GM23338 (cell line): Measurements from ENCODE around the gene CDH18. TPM values are rescaled to one million over a fixed set of nuclear protein-coding genes. Genes with fewer than 3 reads are reported as not detected.

ENCODE experiments used
- ATAC-seq: fragments of 200-7000 bp; cut with Tn5 transposase; 3 replicates; pipeline ENCODE4 v1.9.1; 2020
- DNase-seq: peaks from one replicate; pipeline ENCODE4 v3.0.0-alpha.2; 2015; ENCODE audit warnings: low spot score
- H2AFZ ChIP-seq: fragments of 200-600 bp; sonication (generic); 2 replicates; pipeline ENCODE4 v1.8.0; 2016; ENCODE audit warnings: antibody characterized with exemption, mild to moderate bottlenecking, moderate library complexity
- H3F3A ChIP-seq: fragments of 200-600 bp; sonication (generic); replicated peaks from 2 replicates; pipeline ENCODE4 v1.8.0; 2017; ENCODE audit warnings: antibody characterized with exemption, mixed run types, low read depth
- H3K27ac ChIP-seq: fragments of 200-600 bp; sonication (generic); 2 replicates; pipeline ENCODE4 v1.6.1; 2016; ENCODE audit warnings: low read depth
- H3K27me3 ChIP-seq: fragments of 200-600 bp; sonication (generic); 2 replicates; pipeline ENCODE4 v1.8.0; 2016; ENCODE audit warnings: mild to moderate bottlenecking, mixed run types, moderate library complexity; ENCODE audit not compliant: insufficient read depth
- H3K36me3 ChIP-seq: fragments of 200-600 bp; sonication (generic); 2 replicates; pipeline ENCODE4 v1.8.0; 2016; ENCODE audit warnings: mild to moderate bottlenecking; ENCODE audit not compliant: insufficient read depth
- H3K4me1 ChIP-seq: fragments of 200-600 bp; sonication (generic); 2 replicates; pipeline ENCODE4 v1.8.0; 2016; ENCODE audit warnings: mild to moderate bottlenecking, moderate library complexity; ENCODE audit not compliant: insufficient read depth
- H3K4me2 ChIP-seq: fragments of 200-600 bp; sonication (generic); 2 replicates; pipeline ENCODE4 v1.7.1; 2017; ENCODE audit warnings: mixed run types
- H3K4me3 ChIP-seq: fragments of 200-600 bp; sonication (generic); 2 replicates; pipeline ENCODE4 v1.6.1; 2016; ENCODE audit warnings: mixed run types
- H3K79me2 ChIP-seq: fragments of 200-600 bp; sonication (generic); replicated peaks from 2 replicates; pipeline ENCODE4 v1.8.0; 2017; ENCODE audit warnings: mild to moderate bottlenecking; ENCODE audit not compliant: insufficient read depth
- H3K9me2 ChIP-seq: fragments of 200-600 bp; sonication (generic); 2 replicates; pipeline ENCODE4 v1.8.0; 2017; ENCODE audit not compliant: insufficient read depth
- H4K20me1 ChIP-seq: fragments of 200-600 bp; sonication (generic); replicated peaks from 2 replicates; pipeline ENCODE4 v1.8.0; 2017; ENCODE audit warnings: mild to moderate bottlenecking; ENCODE audit not compliant: insufficient read depth
- H3K27ac Mint-ChIP-seq: 2 replicates; pipeline ENCODE4 v1.8.0; 2020; ENCODE audit warnings: inconsistent platforms, mild to moderate bottlenecking, moderate library complexity, mixed read lengths
- H3K27me3 Mint-ChIP-seq: 3 replicates; pipeline ENCODE4 v1.8.0; 2022; ENCODE audit warnings: low read depth, mild to moderate bottlenecking, moderate library complexity, mixed read lengths, inconsistent platforms; ENCODE audit not compliant: insufficient read depth, poor library complexity
- H3K36me3 Mint-ChIP-seq: 3 replicates; pipeline ENCODE4 v1.8.0; 2021; ENCODE audit warnings: low read depth, mild to moderate bottlenecking, inconsistent platforms, moderate library complexity, mixed read lengths
- H3K4me1 Mint-ChIP-seq: 3 replicates; pipeline ENCODE4 v1.8.0; 2020; ENCODE audit warnings: mild to moderate bottlenecking, inconsistent platforms, mixed read lengths
- H3K4me3 Mint-ChIP-seq: 3 replicates; pipeline ENCODE4 v1.8.0; 2021; ENCODE audit warnings: moderate library complexity, mild to moderate bottlenecking, inconsistent platforms, mixed read lengths
- H3K9me3 Mint-ChIP-seq: 3 replicates; pipeline ENCODE4 v1.8.0; 2020; ENCODE audit warnings: moderate library complexity, mild to moderate bottlenecking, inconsistent platforms, mixed read lengths
- CREB1 ChIP-seq: fragments of 250-450 bp; sonication (Bioruptor Pico); IDR thresholded peaks from 2 replicates; pipeline ENCODE4 v1.5.0; 2020; ENCODE audit warnings: low read depth, mild to moderate bottlenecking, moderate library complexity
- EZH2phosphoT487 ChIP-seq: fragments of 200-600 bp; sonication (generic); IDR thresholded peaks from one replicate; pipeline ENCODE4 v1.8.1; 2018; ENCODE audit warnings: antibody characterized with exemption; ENCODE audit not compliant: unreplicated experiment
- NANOG ChIP-seq: IDR thresholded peaks from 2 replicates; pipeline ENCODE4 v1.6.1; 2016; ENCODE audit warnings: antibody characterized with exemption, borderline replicate concordance
- ZNF331 ChIP-seq: fragments of 250-450 bp; sonication (Bioruptor Pico); IDR thresholded peaks from 2 replicates; pipeline ENCODE4 v1.5.0; 2020; ENCODE audit warnings: low read depth, mild to moderate bottlenecking, moderate library complexity
- polyA plus RNA-seq: library from polyadenylated mRNA; unstranded; fragments of >200 nt; fragmentation: Nextera tagmentation; extraction: Ambion mirVana; gene quantifications from 2 replicates; pipeline ENCODE4 v1.2.1, GENCODE V29; 2016
- total RNA-seq: library from RNA; depleted of rRNA; stranded (reverse); fragments of >200 nt; shearing (Covaris generic); gene quantifications from 2 replicates; pipeline ENCODE4 v1.2.3, GENCODE V29; 2014
- TF ChIP-seq, protein P1 (sequence below): fragments of 250-450 bp; sonication (Bioruptor Pico); IDR thresholded peaks from 2 replicates; pipeline ENCODE4 v1.5.0; 2020; ENCODE audit warnings: mild to moderate bottlenecking, moderate library complexity
- TF ChIP-seq, protein P2 (sequence below), 2 experiments: fragments of 200-600 bp in 1 of 2; sonication (generic) in 1 of 2; conservative IDR thresholded peaks; 2 replicates each; pipeline versions ENCODE4 v1.5.1 to v1.6.1; 2016 to 2017; ENCODE audit warnings: antibody characterized with exemption in 2 of 2, low read depth in 2 of 2, mild to moderate bottlenecking in 2 of 2, moderate library complexity in 1 of 2

Gene CDH18
- total and polyA plus RNA-seq, 2 experiments from 2014 or later: 1.3 TPM; not detected in 1

DNA sequence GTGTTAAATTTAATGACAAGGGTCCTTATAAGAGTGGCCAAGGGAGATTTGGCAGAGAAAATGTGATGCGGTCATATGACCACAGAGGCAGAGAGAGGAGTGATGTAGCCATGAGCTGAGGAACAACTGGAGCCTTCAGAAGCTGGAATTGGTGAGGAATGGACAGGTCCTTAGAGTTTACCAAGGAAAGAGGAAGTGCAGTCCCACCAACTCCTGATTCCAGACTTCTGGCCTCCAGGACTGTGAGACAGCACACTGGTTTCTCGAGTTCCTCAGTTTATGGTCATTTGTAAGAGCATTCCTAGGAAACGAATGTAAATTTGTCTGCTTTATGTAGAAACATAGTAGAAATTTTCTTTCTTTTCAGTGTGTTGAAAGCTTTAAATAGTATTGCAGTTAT is 410.1 kb downstream of the CDH18 start:
- DNase-seq (no peak), ATAC-seq (no peak)
- H4K20me1 ChIP-seq: no peaks in the 10 kb centered on the region
- no peak overlapping the region for H3K4me3 ChIP-seq
- no peaks in the 10 kb centered on the region for H3K36me3 ChIP-seq
- no peaks in the 10 kb centered on the region for H3K27me3 ChIP-seq
- Mint-ChIP-seq H3K4me1 (no peaks in the 10 kb centered on the region), H3K4me3 (no peak overlapping the region), H3K27ac (no peak overlapping the region), H3K27me3 (no peaks in the 10 kb centered on the region), H3K9me3 (no peaks in the 10 kb centered on the region; the same call in 2 of the 3 replicates), H3K36me3 (no peaks in the 10 kb centered on the region)
- no peaks in the 10 kb centered on the region for H3K4me1 ChIP-seq
- H3F3A ChIP-seq: no peaks in the 10 kb centered on the region
- H2AFZ ChIP-seq: no peak overlapping the region
- TF ChIP-seq NANOG: no peak
- no peak overlapping the region for H3K4me2 ChIP-seq
- no peaks in the 10 kb centered on the region for H3K79me2 ChIP-seq
- no peak overlapping the region for H3K27ac ChIP-seq
- no peaks in the 10 kb centered on the region for H3K9me2 ChIP-seq

DNA sequence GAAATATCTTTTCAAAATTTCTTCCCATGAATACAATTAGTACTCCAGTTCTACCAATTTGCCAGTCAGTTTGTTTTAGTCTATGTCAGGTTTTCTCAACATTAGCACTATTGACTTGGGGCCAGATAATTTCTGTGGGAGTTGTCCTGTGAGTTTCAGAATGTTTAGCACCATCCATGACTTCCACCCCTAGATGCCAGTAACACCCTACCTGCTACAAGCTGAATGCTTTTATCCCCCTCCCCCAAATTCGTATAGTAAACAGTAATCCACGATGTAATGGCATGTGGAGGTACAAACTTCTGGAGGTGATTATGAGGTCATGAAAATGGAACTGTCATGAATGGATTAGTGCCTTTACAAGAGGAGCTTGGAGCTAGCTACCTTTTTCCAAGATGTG is 420.0 kb downstream of the CDH18 start:
- DNase-seq: peak; percentile 15
- H3K27ac Mint-ChIP-seq: no peak overlapping the region
- H3K36me3 Mint-ChIP-seq: no peaks in the 10 kb centered on the region
- no peak overlapping the region for H3K4me3 Mint-ChIP-seq
- TF ChIP-seq CREB1 (CRISPR knock-in tag): no peak
- TF ChIP-seq EZH2phosphoT487: no peak
- TF ChIP-seq, protein P1, sequence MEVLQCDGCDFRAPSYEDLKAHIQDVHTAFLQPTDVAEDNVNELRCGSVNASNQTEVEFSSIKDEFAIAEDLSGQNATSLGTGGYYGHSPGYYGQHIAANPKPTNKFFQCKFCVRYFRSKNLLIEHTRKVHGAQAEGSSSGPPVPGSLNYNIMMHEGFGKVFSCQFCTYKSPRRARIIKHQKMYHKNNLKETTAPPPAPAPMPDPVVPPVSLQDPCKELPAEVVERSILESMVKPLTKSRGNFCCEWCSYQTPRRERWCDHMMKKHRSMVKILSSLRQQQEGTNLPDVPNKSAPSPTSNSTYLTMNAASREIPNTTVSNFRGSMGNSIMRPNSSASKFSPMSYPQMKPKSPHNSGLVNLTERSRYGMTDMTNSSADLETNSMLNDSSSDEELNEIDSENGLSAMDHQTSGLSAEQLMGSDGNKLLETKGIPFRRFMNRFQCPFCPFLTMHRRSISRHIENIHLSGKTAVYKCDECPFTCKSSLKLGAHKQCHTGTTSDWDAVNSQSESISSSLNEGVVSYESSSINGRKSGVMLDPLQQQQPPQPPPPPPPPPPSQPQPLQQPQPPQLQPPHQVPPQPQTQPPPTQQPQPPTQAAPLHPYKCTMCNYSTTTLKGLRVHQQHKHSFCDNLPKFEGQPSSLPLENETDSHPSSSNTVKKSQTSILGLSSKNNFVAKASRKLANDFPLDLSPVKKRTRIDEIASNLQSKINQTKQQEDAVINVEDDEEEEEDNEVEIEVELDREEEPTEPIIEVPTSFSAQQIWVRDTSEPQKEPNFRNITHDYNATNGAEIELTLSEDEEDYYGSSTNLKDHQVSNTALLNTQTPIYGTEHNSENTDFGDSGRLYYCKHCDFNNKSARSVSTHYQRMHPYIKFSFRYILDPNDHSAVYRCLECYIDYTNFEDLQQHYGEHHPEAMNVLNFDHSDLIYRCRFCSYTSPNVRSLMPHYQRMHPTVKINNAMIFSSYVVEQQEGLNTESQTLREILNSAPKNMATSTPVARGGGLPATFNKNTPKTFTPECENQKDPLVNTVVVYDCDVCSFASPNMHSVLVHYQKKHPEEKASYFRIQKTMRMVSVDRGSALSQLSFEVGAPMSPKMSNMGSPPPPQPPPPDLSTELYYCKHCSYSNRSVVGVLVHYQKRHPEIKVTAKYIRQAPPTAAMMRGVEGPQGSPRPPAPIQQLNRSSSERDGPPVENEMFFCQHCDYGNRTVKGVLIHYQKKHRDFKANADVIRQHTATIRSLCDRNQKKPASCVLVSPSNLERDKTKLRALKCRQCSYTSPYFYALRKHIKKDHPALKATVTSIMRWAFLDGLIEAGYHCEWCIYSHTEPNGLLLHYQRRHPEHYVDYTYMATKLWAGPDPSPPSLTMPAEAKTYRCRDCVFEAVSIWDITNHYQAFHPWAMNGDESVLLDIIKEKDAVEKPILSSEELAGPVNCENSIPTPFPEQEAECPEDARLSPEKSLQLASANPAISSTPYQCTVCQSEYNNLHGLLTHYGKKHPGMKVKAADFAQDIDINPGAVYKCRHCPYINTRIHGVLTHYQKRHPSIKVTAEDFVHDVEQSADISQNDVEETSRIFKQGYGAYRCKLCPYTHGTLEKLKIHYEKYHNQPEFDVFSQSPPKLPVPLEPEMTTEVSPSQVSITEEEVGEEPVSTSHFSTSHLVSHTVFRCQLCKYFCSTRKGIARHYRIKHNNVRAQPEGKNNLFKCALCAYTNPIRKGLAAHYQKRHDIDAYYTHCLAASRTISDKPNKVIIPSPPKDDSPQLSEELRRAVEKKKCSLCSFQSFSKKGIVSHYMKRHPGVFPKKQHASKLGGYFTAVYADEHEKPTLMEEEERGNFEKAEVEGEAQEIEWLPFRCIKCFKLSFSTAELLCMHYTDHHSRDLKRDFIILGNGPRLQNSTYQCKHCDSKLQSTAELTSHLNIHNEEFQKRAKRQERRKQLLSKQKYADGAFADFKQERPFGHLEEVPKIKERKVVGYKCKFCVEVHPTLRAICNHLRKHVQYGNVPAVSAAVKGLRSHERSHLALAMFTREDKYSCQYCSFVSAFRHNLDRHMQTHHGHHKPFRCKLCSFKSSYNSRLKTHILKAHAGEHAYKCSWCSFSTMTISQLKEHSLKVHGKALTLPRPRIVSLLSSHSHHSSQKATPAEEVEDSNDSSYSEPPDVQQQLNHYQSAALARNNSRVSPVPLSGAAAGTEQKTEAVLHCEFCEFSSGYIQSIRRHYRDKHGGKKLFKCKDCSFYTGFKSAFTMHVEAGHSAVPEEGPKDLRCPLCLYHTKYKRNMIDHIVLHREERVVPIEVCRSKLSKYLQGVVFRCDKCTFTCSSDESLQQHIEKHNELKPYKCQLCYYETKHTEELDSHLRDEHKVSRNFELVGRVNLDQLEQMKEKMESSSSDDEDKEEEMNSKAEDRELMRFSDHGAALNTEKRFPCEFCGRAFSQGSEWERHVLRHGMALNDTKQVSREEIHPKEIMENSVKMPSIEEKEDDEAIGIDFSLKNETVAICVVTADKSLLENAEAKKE (CRISPR knock-in tag): no peak
- TF ChIP-seq, protein P2, sequence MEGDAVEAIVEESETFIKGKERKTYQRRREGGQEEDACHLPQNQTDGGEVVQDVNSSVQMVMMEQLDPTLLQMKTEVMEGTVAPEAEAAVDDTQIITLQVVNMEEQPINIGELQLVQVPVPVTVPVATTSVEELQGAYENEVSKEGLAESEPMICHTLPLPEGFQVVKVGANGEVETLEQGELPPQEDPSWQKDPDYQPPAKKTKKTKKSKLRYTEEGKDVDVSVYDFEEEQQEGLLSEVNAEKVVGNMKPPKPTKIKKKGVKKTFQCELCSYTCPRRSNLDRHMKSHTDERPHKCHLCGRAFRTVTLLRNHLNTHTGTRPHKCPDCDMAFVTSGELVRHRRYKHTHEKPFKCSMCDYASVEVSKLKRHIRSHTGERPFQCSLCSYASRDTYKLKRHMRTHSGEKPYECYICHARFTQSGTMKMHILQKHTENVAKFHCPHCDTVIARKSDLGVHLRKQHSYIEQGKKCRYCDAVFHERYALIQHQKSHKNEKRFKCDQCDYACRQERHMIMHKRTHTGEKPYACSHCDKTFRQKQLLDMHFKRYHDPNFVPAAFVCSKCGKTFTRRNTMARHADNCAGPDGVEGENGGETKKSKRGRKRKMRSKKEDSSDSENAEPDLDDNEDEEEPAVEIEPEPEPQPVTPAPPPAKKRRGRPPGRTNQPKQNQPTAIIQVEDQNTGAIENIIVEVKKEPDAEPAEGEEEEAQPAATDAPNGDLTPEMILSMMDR (conservative IDR thresholded peaks at IDR 0.05; ENCODE audit: low read depth in 2 of 2): peak; percentile 15 to 46; a peak in 3 of 4 replicates
- TF ChIP-seq ZNF331 (CRISPR knock-in tag): no peak
- Histone ChIP-seq H3K4me2 (no peak overlapping the region), H3K79me2 (no peaks in the 10 kb centered on the region), H4K20me1 (no peaks in the 10 kb centered on the region), H3K27ac (no peak overlapping the region), H3F3A (no peaks in the 10 kb centered on the region), H3K36me3 (no peaks in the 10 kb centered on the region), H3K27me3 (no peaks in the 10 kb centered on the region), H3K9me2 (0 out of 2 replicates have a peak, but pooled peaks cover 7% of the 10 kb centered on the region), H2AFZ (peak overlapping the region; percentile 45; the same call in 1 of the 2 replicates), H3K4me3 (no peak overlapping the region), H3K4me1 (no peaks in the 10 kb centered on the region)
- no peak for ATAC-seq
- H3K9me3 Mint-ChIP-seq: no peaks in the 10 kb centered on the region
- H3K4me1 Mint-ChIP-seq: no peaks in the 10 kb centered on the region
- peaks cover 3% of the 10 kb centered on the region for H3K27me3 Mint-ChIP-seq
